ENCODE results near the gene PRKCZ.

Gene PRKCZ

GRCh38 chr1:2046953-2047748, 3.1 kb upstream of the PRKCZ start:
- DNase-seq: no peak

- DNase-seq: no peak
These were observed 2.2 kb upstream of the PRKCZ start for GRCh38 chr1:2047749-2048729.

GRCh38 chr1:2049225-2049717, 940 bp upstream of the PRKCZ start:
- no peak for DNase-seq

GRCh38 chr1:2050461-2050792, 216 bp downstream of the PRKCZ start:
- no peak for DNase-seq

DNA sequence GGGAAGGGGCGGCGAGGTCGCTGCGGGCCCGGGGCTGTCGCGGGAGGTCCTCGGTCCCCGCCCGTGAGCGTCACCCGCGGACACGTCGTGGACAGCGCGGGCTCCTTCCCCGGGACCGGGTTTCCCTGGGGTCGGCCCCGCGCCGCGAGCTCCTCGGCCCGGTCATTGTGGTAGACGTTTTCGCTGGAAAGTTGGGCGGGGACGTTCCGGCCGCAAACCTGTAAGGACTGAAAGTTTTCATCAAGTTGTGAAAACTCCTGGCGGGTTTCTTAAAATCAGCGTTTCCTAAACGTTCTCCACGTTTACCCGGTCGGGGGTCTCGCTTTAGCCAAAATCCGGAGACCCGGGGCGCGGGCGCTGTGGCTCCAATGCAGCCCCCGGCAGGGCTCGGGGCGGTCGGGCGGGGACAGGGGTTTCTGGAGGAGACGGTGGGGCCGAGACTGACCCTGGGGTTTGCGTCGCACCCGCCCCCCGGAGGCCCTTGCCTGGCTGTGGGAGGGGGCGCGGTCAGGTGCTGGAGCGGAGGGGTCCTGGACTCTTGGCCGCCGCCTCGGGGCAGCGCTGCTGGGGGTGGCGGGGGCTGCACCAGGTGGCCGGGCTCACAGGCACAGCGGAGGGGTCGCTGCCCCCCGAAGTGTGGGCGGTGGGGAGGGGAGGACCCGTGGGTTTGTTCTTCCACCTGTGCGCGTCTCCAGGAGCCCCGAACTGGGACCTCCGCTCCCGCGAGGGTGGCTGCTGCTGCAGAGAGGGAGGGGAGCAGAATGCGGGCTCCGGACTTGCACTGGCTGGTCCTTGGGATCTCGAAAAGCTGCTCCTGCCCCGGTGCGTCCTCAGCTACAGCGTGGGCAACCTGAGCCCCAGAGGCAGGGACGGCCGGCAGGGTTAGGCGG, 827 bp downstream of the PRKCZ start:
- DNase-seq: no peak

GRCh38 chr1:2052054-2052679, 2.0 kb downstream of the PRKCZ start:
- no peak for DNase-seq

- DNase-seq: no peak
These were observed 2.5 kb downstream of the PRKCZ start for GRCh38 chr1:2052756-2053155.

- DNase-seq: no peak
These were observed 3.0 kb downstream of the PRKCZ start for GRCh38 chr1:2053217-2053616.

DNA sequence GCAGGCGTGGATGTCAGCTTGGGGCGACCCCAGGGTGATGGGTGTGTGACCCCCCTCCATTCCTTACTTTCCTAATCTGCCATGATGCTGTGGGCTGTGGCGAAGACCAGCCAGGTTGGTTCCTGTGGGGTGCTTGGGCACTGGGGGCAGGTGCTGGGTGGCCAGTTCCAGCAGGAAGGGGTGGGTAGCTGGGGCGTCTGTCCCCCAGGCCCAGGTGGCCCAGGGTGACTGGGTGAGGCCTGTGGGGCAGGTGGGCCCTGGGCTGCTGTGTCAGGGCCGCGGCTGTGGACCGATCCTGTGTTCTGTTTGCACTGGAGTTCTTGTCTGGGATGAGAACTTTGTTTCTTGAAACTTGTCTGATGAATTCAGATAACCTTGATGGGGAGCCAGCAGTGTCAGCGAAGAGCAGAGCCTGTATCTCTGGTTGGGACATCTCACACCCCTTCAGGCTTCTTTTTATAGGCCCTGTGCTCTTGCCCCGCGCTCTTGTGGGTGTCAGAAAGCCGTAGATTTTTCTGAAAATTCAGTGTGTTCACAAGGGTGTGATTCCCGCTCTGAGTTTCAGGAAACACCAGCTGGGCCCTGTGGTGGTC, 3.7 kb downstream of the PRKCZ start:
- no peak for DNase-seq

DNA sequence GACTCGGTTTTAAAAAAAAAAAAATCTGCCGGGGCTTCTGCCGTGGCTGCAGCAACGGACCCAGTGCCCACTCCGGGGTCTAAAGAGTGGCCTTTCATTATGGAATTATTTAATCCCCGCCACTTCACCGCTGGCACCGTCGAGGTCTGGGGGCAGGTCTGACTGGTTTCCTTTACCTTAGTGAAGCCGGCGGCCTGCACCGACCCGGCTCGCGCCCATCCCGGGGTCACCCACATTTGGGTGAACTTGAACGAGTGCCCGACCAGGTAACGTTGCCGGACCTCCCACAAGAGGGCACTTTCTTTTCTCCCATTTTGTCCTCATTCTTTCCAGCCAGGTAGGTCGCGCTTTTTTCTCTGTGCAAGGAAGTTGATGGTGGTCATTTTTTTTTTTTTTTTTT, 4.3 kb downstream of the PRKCZ start:
- no peak for DNase-seq

DNA sequence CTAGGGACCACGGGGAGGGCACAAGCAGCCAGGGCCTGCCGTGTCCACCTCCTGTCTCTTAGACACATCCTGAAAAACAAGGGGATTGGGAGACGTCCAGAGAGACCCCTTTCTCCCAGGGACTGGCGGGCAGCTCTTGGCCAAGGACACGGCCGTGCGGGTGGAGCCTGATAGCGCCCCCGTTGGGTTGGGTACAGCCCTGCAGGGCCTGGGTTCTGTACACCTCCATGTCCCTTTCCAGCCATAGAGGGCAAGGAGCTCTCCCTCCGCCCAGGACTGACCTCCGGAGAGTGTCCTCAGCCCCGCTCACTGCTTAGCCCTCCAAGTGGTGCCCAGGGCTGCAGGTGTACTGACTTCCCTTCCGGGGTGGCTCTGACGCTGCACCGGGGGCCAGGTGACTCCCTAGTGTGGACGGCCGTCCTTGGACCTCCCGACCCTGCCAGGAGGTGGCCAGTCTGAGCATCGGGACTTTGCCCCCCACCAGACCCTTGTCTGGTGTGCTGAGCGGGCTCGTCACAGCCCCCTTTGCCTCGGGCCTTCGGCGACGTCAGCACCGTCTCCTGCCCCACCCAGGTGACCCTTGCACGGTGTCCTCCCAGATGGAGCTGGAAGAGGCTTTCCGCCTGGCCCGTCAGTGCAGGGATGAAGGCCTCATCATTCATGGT, 5.8 kb downstream of the PRKCZ start:
- no peak for DNase-seq

DNA sequence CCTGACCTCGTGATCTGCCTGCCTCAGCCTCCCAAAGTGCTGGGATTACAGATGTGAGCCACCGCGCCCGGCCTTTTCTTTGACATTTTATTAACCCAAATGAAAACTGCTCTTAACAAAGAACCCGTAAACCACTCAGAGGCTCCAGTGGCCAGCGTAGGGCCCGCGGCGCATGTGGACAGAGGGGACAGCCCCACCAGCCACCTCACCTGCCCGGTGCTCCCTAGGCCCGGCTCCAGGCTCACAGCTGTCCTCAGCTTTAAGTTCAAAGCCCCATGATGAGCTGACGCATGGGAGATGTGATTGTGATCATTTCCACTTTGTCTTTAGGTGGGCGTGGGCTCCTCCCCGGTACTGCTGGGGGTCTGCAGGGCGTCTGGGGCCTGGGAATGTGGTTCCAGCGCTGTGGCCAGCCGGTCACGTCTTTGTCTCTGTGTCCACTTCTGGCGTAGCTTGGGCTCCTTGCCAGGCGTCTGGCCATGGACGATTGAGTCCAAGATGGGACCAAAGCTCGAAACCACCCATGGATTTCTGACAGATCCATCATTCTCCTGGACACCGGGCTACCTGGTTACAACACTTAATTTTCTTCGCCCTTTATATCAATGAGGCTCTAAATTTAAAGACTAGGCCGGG, 6.9 kb downstream of the PRKCZ start:
- no peak for DNase-seq

DNA sequence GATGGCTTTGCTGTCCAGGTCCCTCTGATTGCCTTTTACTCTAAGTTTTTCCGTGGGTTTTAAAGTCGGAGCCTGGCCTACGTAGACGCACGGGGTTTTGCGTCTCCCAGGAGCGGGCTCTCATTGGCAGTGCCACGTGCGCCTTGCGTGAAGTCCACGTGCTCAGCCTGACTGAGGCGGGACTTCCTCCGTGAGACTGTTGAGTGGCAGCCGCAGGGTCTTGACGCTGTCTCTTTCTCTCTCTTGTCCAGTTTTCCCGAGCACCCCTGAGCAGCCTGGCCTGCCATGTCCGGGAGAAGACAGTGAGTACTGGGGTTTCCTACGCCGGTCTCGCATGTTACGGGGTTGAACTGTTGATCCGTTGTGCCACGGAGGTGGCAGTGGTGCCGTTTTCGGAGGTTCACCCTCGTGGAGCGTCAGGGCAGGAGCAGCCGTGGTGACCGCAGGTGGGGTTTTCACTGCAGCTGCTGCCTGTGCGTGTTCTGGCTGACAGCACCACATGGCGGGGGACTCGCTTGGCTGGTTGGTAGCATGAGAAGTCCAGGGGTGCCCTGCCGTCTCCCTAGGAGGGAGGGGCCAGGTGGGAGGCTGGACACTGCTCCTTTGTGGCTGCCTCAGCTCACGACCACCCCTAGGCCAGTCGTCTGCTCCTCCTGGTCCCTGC, 9.2 kb downstream of the PRKCZ start:
- DNase-seq: no peak

DNA sequence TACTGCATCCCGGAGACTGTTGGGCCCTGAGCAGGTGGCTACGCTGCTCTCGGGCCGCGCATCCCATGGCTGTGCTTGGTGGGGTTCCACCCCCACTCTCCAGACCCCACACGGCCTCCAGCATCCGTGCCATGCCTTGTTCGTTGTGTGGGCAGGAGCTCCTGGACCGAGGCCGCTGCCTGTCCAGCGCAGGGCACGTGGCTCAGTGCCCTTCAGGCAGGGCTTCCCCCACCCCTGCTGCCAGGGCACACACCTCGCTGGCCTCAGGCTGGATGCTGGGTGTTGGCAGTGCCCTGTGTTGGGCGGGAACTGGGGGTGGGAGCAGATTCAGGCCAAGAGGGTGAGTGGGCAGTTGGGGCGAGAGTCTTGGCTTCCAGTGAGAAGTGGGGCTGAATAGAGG, 9.9 kb downstream of the PRKCZ start:
- DNase-seq: no peak

GRCh38 chr1:2060535-2060934, 10.3 kb downstream of the PRKCZ start:
- DNase-seq: no peak

DNA sequence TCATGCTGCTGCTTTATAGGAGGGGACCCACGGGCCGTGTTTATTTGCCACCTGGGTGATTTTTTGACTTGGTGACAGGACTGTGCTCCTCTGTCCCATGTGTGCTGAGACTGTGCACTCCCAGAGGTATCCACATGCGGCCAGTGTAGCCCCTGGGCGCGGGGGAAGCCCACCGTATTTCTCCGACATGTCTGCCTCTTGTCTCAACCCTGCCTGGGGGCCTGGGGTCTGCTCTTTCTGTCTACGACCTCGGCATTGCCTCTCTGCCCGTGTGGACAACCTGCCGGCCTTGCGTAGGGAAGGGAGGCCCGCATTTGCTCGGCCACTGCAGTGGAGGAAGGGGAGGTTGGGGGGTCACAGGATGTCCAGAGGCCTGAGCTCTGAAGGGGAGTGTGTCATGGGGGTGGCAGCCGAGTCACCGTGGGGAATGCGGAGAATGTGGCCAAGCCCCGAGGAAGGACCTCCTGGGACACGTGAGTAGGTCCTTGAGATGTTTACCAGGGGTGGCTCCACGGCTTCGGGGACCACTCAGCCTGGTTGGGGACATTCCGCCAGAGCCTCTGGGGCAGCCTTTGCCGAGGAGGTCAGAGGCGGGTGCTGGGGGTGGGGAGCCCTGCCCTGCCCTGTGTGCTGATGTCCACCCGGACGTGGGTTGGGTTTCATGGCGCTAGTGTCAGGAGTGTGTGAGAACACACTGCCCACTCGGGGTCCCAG, 11.0 kb downstream of the PRKCZ start:
- no peak for DNase-seq

DNA sequence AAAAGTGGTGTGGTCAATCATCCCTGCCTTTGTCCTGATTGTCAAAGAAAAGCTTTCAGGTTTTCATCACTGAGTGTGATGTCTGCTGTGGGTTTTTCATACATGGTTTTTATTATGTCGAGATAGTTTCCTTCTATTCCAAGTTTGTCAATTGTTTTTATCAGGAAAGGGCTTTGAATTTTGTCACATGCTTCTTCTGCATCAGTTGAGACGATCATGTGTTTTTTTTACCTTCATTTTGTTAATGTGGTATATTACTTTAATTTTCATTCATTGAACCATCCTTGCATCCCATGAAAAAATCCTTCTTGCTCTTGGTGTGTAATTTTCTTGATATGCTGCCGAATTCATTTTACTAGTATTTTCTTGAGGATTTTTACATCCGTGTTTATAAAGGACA, 15.5 kb downstream of the PRKCZ start:
- DNase-seq: no peak

- DNase-seq: no peak
These were observed 17.2 kb downstream of the PRKCZ start for GRCh38 chr1:2067393-2067792.

DNA sequence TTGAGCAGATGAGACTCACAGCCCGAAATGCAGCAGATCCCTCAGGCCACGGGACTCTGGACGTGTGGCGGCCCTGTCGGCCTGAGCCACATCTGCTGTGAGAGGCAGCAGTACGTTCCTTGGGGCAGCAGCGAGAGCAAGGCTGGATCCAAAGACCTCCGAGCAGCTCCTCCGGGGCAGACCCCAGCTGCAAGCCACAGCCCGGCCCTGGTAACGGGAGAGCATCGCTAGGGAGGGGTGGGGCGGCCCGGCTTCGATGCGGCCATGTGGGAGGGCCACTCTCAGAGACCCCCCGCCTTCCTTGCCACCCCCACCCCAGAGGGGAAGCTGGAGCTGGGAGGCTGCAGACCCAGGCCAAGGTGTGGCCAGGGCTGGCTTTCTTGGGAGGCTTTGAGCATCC, 17.8 kb downstream of the PRKCZ start:
- no peak for DNase-seq

GRCh38 chr1:2068951-2069350, 18.7 kb downstream of the PRKCZ start:
- no peak for DNase-seq
